Measurements from ENCODE around the gene HSPBP1.

DNA sequence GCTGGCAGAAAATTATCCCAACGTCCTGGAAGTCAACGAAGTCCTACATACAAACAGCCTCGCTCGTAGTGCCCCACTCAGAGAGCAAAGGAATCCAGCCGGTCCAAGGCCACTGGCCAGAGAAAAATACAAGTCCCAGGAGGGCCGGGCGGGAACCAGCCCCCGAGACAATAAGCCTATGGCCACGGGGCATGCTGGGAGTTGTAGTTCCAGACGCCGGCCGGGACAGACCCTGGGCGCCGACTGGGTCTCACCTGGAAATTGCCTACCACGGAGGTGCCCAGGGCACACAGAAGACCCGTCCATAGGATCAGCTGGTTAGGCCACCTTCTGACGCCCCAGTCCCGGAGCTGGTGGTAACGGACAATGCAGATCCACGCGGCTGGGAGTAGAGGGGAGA is 39.9 kb upstream of the HSPBP1 start:
- no peak for TF ChIP-seq POLR2A (IDR thresholded peaks at IDR 0.05)
- TF ChIP-seq CTCF (IDR thresholded peaks at IDR 0.05 in 4 of 5, conservative IDR thresholded peaks at IDR 0.05 in 1 of 5) = no peak
